Stimulated activated CD4-positive, alpha-beta T cell treated with anti-CD3 and anti-CD28 coated beads, Interleukin-4, amount 100 ng/mL, for 1 hour (primary cell): ENCODE measurements around the gene SAMD7.

Source experiments
- DNase-seq: peaks from one replicate; pipeline ENCODE4 v3.0.0-alpha.2; 2020

The SAMD7 gene

GRCh38 chr3:169914321-169914720 is 2.9 kb downstream of the SAMD7 start:
- no peak for DNase-seq

- no peak for DNase-seq
Measured at GRCh38 chr3:169923189-169923588, 11.8 kb downstream of the SAMD7 start.

- DNase-seq: no peak
Measured at GRCh38 chr3:169923831-169924230, 12.5 kb downstream of the SAMD7 start.

GRCh38 chr3:169929830-169930519 is 18.6 kb downstream of the SAMD7 start:
- DNase-seq: no peak

GRCh38 chr3:169930843-169931242 is 19.5 kb downstream of the SAMD7 start:
- DNase-seq: no peak

GRCh38 chr3:169931747-169932520 is 20.6 kb downstream of the SAMD7 start:
- DNase-seq: no peak

GRCh38 chr3:169939320-169939719 is 27.9 kb downstream of the SAMD7 start:
- no peak for DNase-seq

GRCh38 chr3:169939751-169940150 is 28.4 kb downstream of the SAMD7 start:
- no peak for DNase-seq

- DNase-seq: no peak
Measured at GRCh38 chr3:169940470-169941181, 29.3 kb downstream of the SAMD7 start.

- DNase-seq: peak; percentile 31
Measured at GRCh38 chr3:169945313-169945712, 33.9 kb downstream of the SAMD7 start.

GRCh38 chr3:169946336-169946735 is 35.0 kb downstream of the SAMD7 start:
- DNase-seq: no peak

GRCh38 chr3:169948559-169949448 is 37.4 kb downstream of the SAMD7 start:
- no peak for DNase-seq

- DNase-seq: no peak
Measured at GRCh38 chr3:169952045-169952444, 40.7 kb downstream of the SAMD7 start.

- no peak for DNase-seq
Measured at GRCh38 chr3:169953462-169954141, 42.2 kb downstream of the SAMD7 start.

- no peak for DNase-seq
Measured at GRCh38 chr3:169954142-169954756, 42.9 kb downstream of the SAMD7 start.

- no peak for DNase-seq
Measured at GRCh38 chr3:169955406-169955805, 44.0 kb downstream of the SAMD7 start.

GRCh38 chr3:169964176-169964575 is 52.8 kb downstream of the SAMD7 start:
- no peak for DNase-seq

- DNase-seq: no peak
Measured at GRCh38 chr3:169965562-169966427, 54.4 kb downstream of the SAMD7 start.

- peak; percentile 96 for DNase-seq
Measured at GRCh38 chr3:169966428-169966950, 55.1 kb downstream of the SAMD7 start, which contains the start of gene SEC62. TSS of gene SEC62 (plus strand) at chr3:169966807. CDS start at chr3:169966823, 16 bp downstream.
